Measurements from ENCODE around the gene NUP153. TPM values are rescaled to one million over a fixed set of nuclear protein-coding genes. Genes with fewer than 3 reads are reported as not detected.
"Not testable (repeated sequence)": the region's sequence is repeated elsewhere in the genome, so short reads cannot be mapped to it uniquely, and the experiment has no call there.

NUP153 gene
- total RNA-seq, 1 donor from 2014 or later = 22.1 TPM

DNA sequence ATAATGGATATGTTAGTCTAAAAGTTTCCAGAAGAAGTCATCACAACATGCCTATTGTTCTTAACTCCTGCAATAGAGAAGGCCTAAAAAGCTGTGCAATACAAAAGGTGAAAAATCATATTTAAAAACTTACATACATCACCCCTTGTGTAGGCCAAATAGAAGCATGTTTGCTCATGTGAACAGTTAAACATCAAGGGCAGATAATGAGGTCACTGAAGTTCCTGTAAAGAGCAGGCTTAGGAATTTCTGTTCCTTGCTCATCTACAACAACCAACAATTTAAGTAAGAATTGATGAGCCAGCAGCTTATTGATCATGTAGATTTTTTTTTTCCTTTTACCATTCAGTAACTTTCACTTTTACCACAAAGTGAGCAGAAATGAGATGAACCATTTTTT is 7.5 kb upstream of the NUP153 start:
- no peak for DNase-seq (ENCODE audit: low spot score)

DNA sequence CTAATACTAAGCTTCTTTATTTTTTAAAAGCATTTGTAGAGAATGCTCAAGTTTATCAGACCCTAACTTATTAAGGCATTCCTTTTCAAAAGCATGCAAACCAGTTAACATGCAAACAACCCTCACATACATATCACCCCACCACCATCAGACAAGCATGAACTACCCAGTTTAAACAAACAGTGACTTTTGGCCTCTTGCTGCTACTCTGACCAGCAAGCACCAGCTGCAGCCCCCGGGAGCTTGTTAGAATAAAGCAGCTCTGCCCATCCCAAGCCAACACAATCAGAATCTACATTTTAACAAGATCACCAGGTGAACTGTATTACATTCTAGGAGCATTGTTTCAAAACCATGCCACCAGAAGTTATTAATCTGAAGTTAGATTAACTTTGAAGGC is 5.9 kb upstream of the NUP153 start:
- no peak for DNase-seq (ENCODE audit: low spot score)

DNA sequence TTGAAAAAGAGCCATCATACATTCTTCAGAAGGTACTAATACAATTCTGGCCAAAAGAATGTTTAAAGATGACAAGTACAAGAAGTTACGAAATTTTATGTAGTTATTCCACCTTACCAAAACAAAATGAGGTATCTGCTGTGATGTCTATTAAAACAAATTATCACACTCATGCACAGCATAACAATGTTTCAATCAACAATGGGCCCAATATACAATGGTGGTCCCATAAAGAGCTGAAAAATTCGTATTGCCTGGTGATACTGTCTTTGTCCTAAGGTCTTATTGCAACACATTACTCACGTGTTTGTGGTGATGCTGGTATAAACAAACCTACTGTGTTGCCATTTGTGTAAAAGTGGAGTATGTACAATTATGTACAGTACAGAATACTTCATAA is 3.6 kb upstream of the NUP153 start:
- DNase-seq (ENCODE audit: low spot score) = no peak

DNA sequence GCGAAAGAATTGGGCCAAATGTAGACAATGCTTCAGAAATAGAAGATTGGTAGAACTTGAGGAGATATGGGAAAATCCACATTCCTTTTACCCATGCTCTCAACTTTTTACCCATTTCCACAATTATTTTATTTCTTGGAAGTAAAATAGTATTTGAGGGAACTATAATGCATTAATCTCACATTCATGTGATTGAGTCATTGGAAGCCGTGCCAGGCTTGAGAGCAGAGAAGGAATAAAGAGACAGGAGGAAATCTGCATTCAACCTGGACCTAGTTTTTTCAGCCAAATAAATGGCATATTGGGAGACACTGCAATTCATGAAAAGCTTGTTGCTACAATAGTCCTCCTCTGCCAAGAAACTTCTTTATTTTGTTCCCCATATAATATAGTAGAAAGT is 2.8 kb upstream of the NUP153 start:
- DNase-seq (ENCODE audit: low spot score) = no peak

DNA sequence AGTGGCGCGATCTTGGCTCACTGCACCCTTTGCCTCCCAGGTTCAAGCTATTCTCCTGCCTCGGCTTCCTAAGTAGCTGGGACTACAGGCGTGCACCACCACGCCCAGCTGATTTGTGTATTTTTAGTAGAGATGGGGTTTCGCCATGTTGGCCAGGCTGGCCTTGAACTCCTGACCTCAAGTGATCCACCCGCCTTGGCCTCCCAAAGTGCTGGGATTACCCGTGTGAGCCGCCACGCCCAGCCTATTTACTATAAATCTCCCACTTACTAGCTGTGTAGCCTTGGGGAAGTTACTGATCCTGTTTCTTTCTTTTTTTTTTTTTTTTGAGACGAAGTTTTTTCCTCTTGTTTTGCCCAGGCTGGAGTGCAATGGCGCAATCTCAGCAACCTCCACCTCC is 1.3 kb upstream of the NUP153 start:
- not testable (repeated sequence) for DNase-seq (ENCODE audit: low spot score)

DNA sequence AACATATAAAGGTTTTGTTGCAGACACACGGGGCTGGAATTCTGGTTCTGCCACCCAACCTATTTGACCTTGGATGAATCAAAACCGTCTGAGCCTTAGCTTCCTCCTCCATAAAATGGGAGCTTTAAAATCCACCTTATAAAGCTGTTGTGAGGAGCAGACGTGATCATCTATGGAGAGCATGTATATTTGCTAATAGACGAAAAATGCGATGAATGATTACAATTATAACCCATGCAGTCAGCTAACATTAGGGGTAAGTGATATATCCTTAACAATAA is 586 bp upstream of the NUP153 start:
- no peak for DNase-seq (ENCODE audit: low spot score)

DNA sequence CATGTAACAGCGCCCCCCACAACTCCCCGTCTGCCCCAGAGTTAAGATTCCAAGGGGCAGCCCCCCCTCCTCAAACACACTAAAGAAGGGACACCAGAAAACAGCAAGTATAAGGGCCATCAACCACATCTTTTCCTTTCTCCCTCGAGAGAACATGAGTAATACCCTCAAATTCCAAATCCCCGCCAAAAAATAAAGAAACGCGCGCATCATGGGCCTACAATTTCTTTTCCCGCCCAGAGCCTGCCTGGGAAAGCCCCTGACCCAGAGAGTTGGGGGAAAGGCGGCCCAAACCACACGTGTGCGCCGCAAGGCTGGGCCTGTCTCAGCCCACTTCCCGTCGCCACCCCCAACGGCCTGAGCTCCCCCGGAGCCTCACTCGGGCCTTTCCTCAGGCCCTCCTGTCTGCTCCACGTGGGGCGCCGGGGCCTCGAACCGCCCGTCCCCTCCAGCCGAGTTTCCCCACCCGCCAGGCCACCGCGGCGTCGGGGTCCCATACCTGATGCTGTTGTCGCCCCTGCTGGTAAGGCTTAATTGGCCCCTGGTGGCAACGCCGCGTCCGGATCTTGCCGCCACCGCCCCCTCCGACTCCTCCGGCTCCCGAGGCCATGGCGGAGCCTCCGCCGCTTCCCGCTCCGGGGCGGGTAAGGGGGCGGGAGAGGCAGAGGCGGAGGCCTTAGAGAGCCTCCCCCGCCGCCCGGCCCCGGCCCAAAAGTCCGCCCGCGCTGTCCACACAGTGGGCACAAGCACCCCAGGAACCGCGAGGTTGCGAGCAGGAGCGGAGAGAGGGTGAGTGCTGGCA is 746 bp downstream of the NUP153 start:
- peak; percentile 71 for DNase-seq (ENCODE audit: low spot score)

DNA sequence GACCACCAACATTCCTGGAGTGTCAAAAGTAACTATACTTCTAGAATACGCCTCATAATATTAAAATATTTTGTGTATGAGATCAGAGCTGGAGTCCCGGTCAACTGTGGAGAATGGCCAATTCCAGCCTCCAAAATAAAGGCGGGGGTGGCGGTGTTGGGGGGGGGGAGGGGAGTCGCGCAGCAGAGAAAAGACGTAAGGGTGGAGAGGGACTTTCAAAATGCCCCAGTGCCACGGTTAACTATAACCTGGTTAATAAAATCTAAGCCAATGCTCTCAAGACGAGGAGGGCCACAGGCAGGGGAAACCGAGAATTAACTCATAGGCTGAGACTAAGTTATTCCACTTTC is 1.3 kb downstream of the NUP153 start:
- DNase-seq (ENCODE audit: low spot score) = peak; percentile 65

DNA sequence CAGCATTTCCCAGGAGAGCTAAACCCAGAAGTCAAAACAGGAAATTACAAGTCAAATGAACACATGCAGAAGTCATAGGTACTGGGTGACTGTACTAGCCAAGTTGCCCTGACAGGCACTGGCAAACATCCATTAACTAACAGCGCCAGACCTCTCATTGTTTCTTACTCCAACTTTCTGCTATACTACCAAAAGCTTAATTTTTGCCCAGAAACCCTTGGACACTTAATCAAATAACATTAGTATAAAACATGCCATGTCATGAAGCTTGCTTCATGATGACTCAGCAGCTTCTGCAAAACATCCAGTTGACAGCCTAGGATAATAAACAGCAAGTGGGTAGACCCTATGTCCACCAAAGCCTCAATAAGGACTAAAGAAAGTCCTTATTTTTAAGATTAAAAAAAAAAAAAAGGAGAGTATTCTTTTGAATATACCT is 3.5 kb downstream of the NUP153 start:
- DNase-seq (ENCODE audit: low spot score) = peak; percentile 79

DNA sequence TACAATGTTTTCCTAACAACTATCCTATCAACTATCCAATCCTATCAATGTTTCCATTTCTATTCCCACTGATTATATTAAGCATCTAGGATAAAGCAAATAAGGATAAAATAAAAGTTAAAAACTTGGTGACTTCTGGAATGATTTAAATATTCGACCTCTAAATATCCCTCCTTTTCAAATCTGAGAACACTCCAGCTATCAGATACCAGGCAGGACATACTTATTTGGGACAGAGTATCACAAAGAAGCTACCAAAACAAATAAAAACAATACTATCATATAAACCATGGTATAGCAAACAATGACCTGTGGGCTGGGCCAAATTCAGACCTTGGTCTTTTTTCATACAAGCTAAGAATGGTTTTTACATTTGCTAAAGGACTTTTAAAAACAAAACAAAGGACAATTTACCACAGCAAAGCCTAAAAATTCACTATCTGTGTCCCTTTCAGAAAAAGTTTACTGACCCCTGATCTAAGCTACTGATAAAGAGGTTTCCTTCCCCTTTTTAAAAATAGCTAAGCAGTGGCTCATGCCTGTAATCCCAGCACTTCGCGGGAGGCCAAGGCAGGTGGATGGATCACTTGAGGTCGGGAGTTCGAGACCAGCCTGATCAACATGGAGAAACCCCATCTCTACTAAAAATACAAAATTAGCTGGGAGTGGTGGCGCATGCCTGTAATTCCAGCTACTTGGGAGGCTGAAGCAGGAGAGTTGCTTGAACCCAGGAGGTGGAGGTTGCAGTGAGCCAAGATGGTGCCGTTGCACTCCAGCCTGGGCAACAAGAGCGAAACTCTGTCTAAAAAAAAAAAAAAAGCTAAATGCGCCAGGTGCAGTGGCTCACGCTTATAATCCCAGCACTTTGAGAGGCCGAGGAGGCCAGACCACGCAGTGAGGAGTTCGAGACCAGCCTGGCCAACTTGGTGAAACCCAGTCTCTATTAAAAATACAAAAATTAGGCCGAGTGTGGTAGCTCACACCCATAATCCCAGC is 6.0 kb downstream of the NUP153 start:
- DNase-seq (ENCODE audit: low spot score) = no peak

DNA sequence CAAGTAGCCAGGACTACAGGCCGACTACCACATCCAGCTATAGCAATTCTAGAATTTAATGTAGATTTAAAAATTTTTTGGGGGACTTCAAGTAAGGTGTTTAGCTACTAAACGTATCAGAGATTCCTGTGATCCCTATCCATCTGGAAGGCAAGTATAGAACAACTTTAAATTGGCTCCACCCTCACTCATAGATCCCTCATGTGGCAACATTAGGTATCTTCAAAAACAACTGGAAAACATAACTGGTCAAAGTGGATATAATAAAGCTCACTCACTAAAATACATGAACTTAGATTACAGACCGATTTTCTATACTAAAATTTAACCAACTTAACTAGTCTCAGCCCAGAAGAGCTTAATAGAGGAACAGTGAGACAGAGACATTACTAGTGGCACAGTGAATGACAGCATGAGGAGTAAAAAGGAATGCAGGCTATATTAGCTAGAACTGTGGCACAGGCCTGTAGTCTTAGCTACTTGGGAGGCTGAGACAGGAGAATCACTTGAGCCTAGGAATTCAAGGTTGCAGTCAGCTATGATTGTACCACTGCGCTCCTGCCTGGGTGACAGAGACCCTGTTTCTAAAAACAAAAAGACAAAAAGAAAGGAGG is 14.7 kb downstream of the NUP153 start:
- no peak for DNase-seq (ENCODE audit: low spot score)

DNA sequence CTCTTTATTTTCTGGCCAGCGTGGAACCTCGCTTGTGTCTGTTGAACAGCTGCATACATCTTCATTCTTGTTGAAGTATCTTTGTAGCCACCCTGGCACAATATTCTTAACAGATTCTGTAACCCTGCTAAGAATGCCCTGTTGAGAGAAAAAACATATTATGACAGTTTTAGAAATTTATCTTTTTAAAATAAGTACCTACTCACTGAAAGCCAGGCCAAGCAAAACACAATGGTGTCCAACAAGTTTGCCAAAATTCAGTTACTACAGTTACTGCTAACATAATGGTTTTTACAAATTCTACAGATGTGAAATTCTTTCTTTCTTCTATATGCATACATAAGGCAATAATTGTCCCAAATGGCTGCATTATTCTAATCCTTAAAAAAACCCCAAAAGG is 18.2 kb downstream of the NUP153 start:
- DNase-seq (ENCODE audit: low spot score) = no peak

DNA sequence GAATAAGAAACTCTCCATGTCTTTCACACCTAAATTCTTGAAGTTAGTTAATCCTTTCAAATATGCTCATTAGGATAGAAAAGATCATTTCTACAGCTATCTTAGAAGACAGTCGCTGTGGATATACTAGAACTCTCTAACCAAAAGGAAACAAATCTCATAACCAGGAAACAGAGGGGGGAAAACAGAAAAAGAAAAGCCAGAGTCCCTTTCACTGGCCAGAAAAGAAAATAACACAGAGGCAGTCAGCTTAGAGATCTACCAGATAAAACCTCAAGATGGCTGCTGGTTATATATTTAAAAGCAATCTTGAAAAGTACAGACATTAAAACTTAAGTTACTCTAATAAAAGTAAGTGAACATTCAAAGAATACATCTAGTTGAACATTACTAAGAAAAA is 19.6 kb downstream of the NUP153 start:
- no peak for DNase-seq (ENCODE audit: low spot score)

DNA sequence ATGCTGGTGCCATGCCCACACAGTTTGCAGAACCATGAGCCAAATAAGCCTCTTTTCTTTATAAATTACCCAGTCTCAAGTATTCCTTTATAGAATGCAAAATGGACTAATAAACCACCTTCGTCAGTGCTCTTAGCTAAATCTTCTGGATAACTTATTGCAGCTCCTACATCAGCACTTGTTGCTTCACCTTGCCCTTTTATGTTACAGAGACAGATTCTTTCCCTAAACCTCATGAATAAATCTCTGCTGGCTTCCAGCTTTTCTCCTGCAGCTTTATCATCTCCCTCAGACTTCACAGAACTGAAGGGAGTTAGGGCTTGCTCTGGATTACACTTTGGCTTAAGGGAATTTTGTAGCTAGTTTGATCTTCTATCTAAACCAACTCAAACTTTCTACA is 22.6 kb downstream of the NUP153 start:
- peak; percentile 88 for DNase-seq (ENCODE audit: low spot score)

DNA sequence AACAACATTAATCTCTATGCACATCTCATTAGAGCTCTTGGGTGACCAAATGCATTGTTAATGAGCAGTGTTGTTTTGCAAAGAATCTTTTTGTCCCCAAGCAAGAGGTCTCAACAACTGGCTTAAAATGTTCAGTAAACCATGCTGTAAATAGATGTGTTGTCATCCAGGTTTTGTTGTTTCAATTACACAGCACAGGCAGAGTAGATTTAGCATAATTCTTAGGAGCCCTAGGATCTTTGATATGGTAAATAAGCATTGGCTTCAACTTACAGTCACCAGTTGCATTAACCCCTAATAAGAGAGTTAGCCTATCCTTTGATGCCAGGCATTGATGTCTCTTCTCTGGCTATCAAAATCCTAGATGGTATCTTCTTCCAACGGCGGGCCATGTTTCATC is 23.3 kb downstream of the NUP153 start:
- no peak for DNase-seq (ENCODE audit: low spot score)

DNA sequence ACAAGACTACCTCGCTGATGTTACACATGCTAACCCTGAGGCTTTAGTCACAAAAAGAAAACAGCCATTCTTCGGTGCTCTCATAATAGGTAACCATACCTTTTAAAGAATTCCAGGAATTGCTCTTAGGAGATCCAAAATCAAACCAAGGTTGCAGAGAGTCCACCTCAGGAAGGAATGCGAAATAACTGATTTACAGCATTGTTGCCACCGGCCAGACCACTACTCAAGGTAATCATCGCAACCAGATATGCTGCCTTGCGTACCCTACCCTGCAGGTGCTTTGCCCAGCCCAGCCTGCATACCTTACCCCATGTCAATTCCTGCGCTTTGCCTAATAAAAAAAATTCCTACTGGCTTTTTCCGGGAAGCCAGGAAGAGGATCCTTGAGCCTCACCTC is 27.0 kb downstream of the NUP153 start:
- DNase-seq (ENCODE audit: low spot score) = no peak

DNA sequence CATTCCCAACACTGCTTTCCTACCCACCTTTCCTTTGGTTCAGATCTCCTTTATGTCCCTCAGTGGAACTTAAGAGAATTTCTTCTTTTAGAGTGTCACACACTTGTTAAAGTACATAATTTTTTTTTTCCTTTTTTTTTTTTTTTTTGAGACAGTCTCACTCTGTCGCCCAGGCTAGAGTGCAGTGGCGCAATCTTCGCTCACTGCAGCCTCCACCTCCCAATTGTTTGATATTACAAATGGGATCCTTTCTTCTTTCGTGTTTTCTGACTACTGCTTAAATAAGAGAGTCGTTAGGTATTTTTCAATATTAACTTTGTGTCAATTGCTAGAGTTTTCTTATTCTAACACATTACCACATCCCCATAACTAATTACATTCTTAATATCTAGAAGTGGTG is 29.1 kb downstream of the NUP153 start:
- no peak for DNase-seq (ENCODE audit: low spot score)

DNA sequence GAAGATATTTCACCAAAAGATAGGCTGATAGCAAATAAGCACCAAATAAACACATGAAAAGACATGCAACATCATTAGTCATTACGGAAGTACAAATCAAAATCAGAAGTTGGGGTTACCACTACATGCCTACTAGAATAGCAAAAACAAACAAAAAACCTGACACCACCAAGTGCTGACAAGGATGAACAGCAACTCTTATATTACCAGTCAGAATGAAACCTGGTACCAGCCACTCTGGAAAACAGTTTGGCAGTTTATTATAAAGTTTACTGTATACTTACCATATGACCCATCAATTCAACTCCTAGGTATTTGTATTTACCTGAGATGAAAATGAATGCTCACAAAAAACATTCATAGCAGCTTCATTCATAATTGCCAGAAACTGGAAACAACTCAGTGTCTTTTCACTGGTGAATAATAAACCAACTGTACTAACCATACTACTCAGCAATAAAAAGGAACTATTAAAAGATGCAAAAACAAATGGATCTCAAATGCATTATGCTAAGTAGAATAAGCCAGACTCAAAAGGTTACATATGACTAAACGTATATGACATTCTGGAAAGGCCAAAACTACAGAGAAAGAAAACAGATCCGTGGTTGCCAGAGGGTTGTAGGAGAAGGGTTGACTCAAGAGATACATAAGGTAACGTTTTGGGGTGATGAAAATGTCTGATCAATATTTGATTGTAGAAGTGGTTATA is 33.0 kb downstream of the NUP153 start:
- DNase-seq (ENCODE audit: low spot score) = no peak

DNA sequence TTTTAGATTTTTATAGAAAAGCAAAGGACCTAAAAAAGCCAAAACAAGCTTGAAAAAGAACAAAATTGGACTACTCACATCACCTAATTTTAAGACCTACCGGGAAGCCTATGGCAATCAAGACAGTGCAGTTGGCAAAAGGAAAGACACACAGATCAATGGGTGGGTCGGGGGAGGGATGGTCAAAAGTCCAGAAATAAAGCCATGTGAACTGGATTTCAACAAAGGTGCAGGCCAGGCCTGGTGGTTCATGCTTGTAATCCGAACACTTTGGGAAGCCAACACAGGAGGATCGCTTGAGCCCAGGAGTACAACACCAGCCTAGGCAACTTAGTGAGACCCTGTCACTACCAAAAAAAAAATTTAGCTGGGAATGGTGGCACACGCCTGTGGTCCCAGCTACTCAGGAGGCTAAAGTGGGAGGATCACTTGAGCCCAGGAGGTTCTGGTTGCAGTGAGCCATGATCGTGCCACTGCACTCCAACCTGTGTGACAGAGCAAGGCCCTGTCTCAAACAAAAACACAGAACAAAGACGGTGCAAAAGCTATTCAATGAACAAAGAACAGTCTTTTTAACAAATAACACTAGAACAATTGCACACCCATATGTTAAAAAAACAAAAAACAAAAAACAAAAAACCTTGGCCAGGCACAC is 34.5 kb downstream of the NUP153 start:
- DNase-seq (ENCODE audit: low spot score) = no peak

DNA sequence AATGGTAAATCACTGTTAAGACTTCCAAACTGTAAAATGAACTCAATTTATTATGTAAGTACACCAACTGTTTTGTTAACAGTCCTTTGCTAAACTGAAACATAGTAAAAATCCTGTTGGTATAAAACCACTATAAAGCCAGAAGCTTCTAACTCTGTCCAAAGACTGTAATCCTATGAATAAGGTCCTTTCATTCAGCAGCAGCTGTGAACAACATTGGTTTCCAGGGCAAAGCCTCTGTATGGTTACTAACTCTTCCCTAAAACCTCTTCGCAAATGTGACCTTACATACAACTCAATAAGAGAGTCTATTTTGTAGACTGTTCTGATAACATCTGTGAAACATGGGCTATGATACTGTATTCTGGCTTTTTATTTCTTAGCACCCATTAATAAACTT is 40.1 kb downstream of the NUP153 start:
- no peak for DNase-seq (ENCODE audit: low spot score)

DNA sequence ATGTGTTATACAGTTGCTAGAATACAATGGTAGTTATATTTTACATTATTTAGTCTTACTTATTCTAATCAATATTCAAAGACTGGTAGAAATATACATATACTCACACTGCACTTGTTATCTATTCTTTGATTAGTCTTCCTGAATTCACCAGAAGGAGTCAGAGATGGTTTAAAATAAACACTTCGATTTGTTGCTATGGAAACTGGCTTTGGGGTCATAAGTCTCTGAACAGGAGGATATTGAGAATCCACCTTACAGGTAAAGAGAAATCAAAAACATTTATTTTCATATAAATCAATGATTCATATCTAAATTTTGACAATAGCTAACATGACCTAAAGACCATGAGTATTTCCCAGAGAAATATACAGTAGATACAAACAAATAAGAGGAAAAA is 41.6 kb downstream of the NUP153 start:
- no peak for DNase-seq (ENCODE audit: low spot score)

All from umbilical cord (tissue), 2 donors.